AG04449 (cell line): ENCODE results near the gene WDFY4.

Experiments
- CTCF ChIA-PET: fragments of 350-600 bp; formaldehyde crosslinking; extraction: SDS; loops from one replicate; lab custom pipeline; 2021; ENCODE audit warnings: antibody characterized with exemption; lab: Yijun Ruan, JAX
- POLR2A ChIA-PET: fragments of 400-600, 350-600 bp; formaldehyde crosslinking; extraction: SDS; loops from one replicate; lab custom pipeline; 2020; ENCODE audit warnings: antibody characterized with exemption, inconsistent platforms; lab: Yijun Ruan, JAX
- DNase-seq: peaks from one replicate; pipeline ENCODE4 v3.0.0-alpha.2; 2010; ENCODE audit warnings: low read depth, low spot score
- H3K4me3 ChIP-seq: 2 replicates; pipeline ENCODE4 v1.5.1; 2011; ENCODE audit warnings: low read depth, mild to moderate bottlenecking, control low read depth, low read length
- CTCF ChIP-seq: IDR thresholded peaks from one replicate; pipeline ENCODE4 v1.5.1; 2011; ENCODE audit warnings: mild to moderate bottlenecking, moderate library complexity, low read length, control low read depth, inconsistent platforms; ENCODE audit not compliant: insufficient read depth; ENCODE audit errors: missing control alignments

Gene WDFY4

GRCh38 chr10:48957361-48958151, 272.9 kb downstream of the WDFY4 start:
- H3K4me3 ChIP-seq, result no peak overlapping the region
- DNase-seq, result no peak
- ChIA-PET CTCF (no interaction called here), POLR2A (no interaction called here)
- no peak for TF ChIP-seq CTCF

GRCh38 chr10:48958598-48959190, 274.0 kb downstream of the WDFY4 start:
- no peak for TF ChIP-seq CTCF
- no peak for DNase-seq
- ChIA-PET POLR2A (no interaction called here), CTCF (no interaction called here)
- H3K4me3 ChIP-seq, result no peak overlapping the region

GRCh38 chr10:48964038-48964437, 279.4 kb downstream of the WDFY4 start:
- POLR2A ChIA-PET, result no interaction called here
- no peak for TF ChIP-seq CTCF
- CTCF ChIA-PET, result no interaction called here
- no peak for DNase-seq
- H3K4me3 ChIP-seq, result no peak overlapping the region

GRCh38 chr10:48965460-48965859, 280.8 kb downstream of the WDFY4 start:
- DNase-seq, result no peak
- ChIA-PET POLR2A (no interaction called here), CTCF (interaction anchor here (1.2 kb wide), 1 partner anchor 15 kb away, joined by 3 read pairs; no protein-coding TSS in a partner anchor)
- no peak overlapping the region for H3K4me3 ChIP-seq
- no peak for TF ChIP-seq CTCF

- no peak for DNase-seq
- CTCF ChIA-PET, result no interaction called here
- no peak overlapping the region for H3K4me3 ChIP-seq
- POLR2A ChIA-PET, result no interaction called here
- TF ChIP-seq CTCF, result no peak
These were observed 283.4 kb downstream of the WDFY4 start for GRCh38 chr10:48968036-48968435.

GRCh38 chr10:48970046-48970445, 285.4 kb downstream of the WDFY4 start:
- CTCF ChIA-PET, result interaction anchor here (1.5 kb wide), 1 partner anchor 12 kb away, joined by 4 read pairs; no protein-coding TSS in a partner anchor
- H3K4me3 ChIP-seq, result no peak overlapping the region
- no peak for TF ChIP-seq CTCF
- no peak for DNase-seq
- POLR2A ChIA-PET, result no interaction called here
